Measurements from ENCODE around the gene PLA1A. TPM values are rescaled to one million over a fixed set of nuclear protein-coding genes. Genes with fewer than 3 reads are reported as not detected.

PLA1A gene
- total and polyA plus RNA-seq, 2 donors (not counting 1 experiment from before 2014, with no cell fraction given) = 0.27 to 0.28 TPM

DNA sequence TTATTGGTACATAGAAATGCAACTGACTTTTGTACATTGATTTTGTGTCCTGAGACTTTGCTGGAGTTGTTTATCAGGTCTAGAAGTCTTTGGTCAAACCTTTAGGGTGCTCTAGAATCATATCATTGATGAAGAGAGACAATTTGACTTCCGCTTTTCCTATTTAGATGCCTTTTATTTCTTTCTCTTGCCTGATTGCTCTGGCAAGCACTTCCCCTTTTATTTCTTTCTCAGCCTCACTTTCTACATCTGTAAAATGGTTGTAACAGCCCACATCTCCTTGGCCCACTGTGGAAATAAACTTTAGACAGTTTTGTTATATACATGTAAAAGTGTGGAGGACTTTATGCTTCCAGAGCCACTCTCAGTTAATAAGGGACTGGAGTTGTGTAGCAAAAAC lies 14.0 kb downstream of the PLA1A start:
- no peak for DNase-seq
- no peaks in the 10 kb centered on the region for H3K9me3 ChIP-seq (ENCODE audit: control extremely low read depth in 1 of 3, control insufficient read depth in 2 of 3, insufficient read depth in 1 of 3, low read length in 2 of 3)
- ChIA-PET POLR2A (interaction anchor here (0.6 kb wide), 1 partner anchor 28 kb away, joined by 3 read pairs; no protein-coding TSS in a partner anchor), CTCF (interaction anchor here (0.6 kb wide), 1 partner anchor 65 kb away, joined by 3 read pairs; no protein-coding TSS in a partner anchor)
- H3K4me1 Mint-ChIP-seq = no peaks in the 10 kb centered on the region
- no peak overlapping the region for H2AFZ ChIP-seq (ENCODE audit: insufficient read depth, low read depth, low read length, poor library complexity, severe bottlenecking)
- TF ChIP-seq, protein P1, sequence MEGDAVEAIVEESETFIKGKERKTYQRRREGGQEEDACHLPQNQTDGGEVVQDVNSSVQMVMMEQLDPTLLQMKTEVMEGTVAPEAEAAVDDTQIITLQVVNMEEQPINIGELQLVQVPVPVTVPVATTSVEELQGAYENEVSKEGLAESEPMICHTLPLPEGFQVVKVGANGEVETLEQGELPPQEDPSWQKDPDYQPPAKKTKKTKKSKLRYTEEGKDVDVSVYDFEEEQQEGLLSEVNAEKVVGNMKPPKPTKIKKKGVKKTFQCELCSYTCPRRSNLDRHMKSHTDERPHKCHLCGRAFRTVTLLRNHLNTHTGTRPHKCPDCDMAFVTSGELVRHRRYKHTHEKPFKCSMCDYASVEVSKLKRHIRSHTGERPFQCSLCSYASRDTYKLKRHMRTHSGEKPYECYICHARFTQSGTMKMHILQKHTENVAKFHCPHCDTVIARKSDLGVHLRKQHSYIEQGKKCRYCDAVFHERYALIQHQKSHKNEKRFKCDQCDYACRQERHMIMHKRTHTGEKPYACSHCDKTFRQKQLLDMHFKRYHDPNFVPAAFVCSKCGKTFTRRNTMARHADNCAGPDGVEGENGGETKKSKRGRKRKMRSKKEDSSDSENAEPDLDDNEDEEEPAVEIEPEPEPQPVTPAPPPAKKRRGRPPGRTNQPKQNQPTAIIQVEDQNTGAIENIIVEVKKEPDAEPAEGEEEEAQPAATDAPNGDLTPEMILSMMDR (IDR thresholded peaks at IDR 0.05) = no peak
- no peak for TF ChIP-seq EZH2 (IDR thresholded peaks at IDR 0.05; ENCODE audit: borderline replicate concordance, insufficient read depth, low read depth, low read length, poor library complexity, severe bottlenecking)
- WGBS (ENCODE audit: insufficient coverage) = no CpG with 5 or more reads among the region's 1 CpG
- H3K27ac Mint-ChIP-seq = no peak overlapping the region
- no peaks in the 10 kb centered on the region for H4K20me1 ChIP-seq (ENCODE audit: control insufficient read depth, insufficient read depth, low read length, poor library complexity, severe bottlenecking)
- H3K27ac ChIP-seq (ENCODE audit: low read length in 2 of 2) = no peak overlapping the region
- H3K9me3 Mint-ChIP-seq (ENCODE audit: insufficient read depth) = no peaks in the 10 kb centered on the region
- no peaks in the 10 kb centered on the region for H3K27me3 ChIP-seq (replicated peaks in 1 of 4; ENCODE audit: control extremely low read depth in 1 of 4, control insufficient read depth in 3 of 4, insufficient read depth in 4 of 4, low read length in 3 of 4)
- H3K36me3 ChIP-seq (replicated peaks in 1 of 2; ENCODE audit: control extremely low read depth in 1 of 2, control insufficient read depth in 1 of 2, extremely low read depth in 1 of 2, insufficient read depth in 2 of 2, low read length in 1 of 2) = no peaks in the 10 kb centered on the region
- no peak overlapping the region for H3K9ac ChIP-seq (ENCODE audit: low read length)
- H3K27me3 Mint-ChIP-seq = no peaks in the 10 kb centered on the region
- no peak for ATAC-seq (ENCODE audit: low read depth)
- no peaks in the 10 kb centered on the region for H3K79me2 ChIP-seq (ENCODE audit: control insufficient read depth, insufficient read depth, low read length)
- intact Hi-C loops (cut with micrococcal nuclease) = no loop called here
- H3K4me3 ChIP-seq (ENCODE audit: control extremely low read depth in 1 of 5, extremely low read depth in 1 of 5, insufficient read depth in 1 of 5, low read depth in 2 of 5, low read length in 4 of 5) = no peak overlapping the region
- no peak overlapping the region for H3K4me3 Mint-ChIP-seq
- H3K4me1 ChIP-seq (ENCODE audit: control insufficient read depth in 2 of 2, insufficient read depth in 2 of 2, low read length in 2 of 2) = no peaks in the 10 kb centered on the region
- no peak overlapping the region for H3K4me2 ChIP-seq (replicated peaks; ENCODE audit: low read depth, low read length, poor library complexity, severe bottlenecking)

DNA sequence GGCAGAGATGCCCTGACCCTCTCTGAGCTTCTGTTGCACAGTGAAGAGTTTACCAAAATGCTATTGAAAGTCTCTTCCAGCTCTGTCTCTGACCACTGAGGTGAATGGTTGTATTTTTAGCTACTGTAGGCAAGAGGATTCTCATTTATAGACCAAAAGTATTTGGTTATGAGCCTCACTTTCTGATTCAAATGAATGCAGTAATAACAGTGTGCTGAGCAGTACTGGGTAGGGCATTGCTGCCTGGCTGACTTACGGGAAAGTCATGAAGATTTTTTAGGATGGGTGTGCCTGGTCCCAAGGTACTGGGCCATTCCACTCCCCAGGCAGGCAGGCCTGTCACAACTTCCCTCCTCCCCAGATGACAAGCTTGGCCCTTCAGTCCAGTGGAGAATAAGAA lies 15.5 kb downstream of the PLA1A start:
- CTCF ChIA-PET = interaction anchor here (0.5 to 1.4 kb wide), 2 partner anchors 12 to 352 kb away, joined by 3 to 6 read pairs; no protein-coding TSS in a partner anchor
- Histone ChIP-seq H3K4me3 (ENCODE audit: control extremely low read depth in 1 of 5, extremely low read depth in 1 of 5, insufficient read depth in 1 of 5, low read depth in 2 of 5, low read length in 4 of 5) (no peak overlapping the region), H3K9ac (ENCODE audit: low read length) (no peak overlapping the region), H3K9me3 (ENCODE audit: control extremely low read depth in 1 of 3, control insufficient read depth in 2 of 3, insufficient read depth in 1 of 3, low read length in 2 of 3) (no peaks in the 10 kb centered on the region), H4K20me1 (ENCODE audit: control insufficient read depth, insufficient read depth, low read length, poor library complexity, severe bottlenecking) (no peaks in the 10 kb centered on the region), H3K36me3 (replicated peaks in 1 of 2; ENCODE audit: control extremely low read depth in 1 of 2, control insufficient read depth in 1 of 2, extremely low read depth in 1 of 2, insufficient read depth in 2 of 2, low read length in 1 of 2) (no peaks in the 10 kb centered on the region), H3K27ac (ENCODE audit: low read length in 2 of 2) (no peak overlapping the region), H3K79me2 (ENCODE audit: control insufficient read depth, insufficient read depth, low read length) (no peaks in the 10 kb centered on the region), H3K27me3 (replicated peaks in 1 of 4; ENCODE audit: control extremely low read depth in 1 of 4, control insufficient read depth in 3 of 4, insufficient read depth in 4 of 4, low read length in 3 of 4) (no peaks in the 10 kb centered on the region), H2AFZ (ENCODE audit: insufficient read depth, low read depth, low read length, poor library complexity, severe bottlenecking) (no peak overlapping the region), H3K4me2 (replicated peaks; ENCODE audit: low read depth, low read length, poor library complexity, severe bottlenecking) (no peak overlapping the region), H3K4me1 (ENCODE audit: control insufficient read depth in 2 of 2, insufficient read depth in 2 of 2, low read length in 2 of 2) (no peaks in the 10 kb centered on the region)
- no peak for TF ChIP-seq EZH2 (IDR thresholded peaks at IDR 0.05; ENCODE audit: borderline replicate concordance, insufficient read depth, low read depth, low read length, poor library complexity, severe bottlenecking)
- TF ChIP-seq, protein P1 (IDR thresholded peaks at IDR 0.05) = no peak
- Mint-ChIP-seq H3K4me1 (no peaks in the 10 kb centered on the region), H3K9me3 (ENCODE audit: insufficient read depth) (no peaks in the 10 kb centered on the region), H3K27ac (no peak overlapping the region), H3K27me3 (no peaks in the 10 kb centered on the region), H3K4me3 (no peak overlapping the region)
- POLR2A ChIA-PET = no interaction called here
- no CpG with 5 or more reads among the region's 1 CpG for WGBS (ENCODE audit: insufficient coverage)
- no peak for DNase-seq
- no peak for ATAC-seq (ENCODE audit: low read depth)
- intact Hi-C loops (cut with micrococcal nuclease) = no loop called here
